CD4-positive, alpha-beta T cell (primary cell): ENCODE measurements around the gene GNA15. TPM values are rescaled to one million over a fixed set of nuclear protein-coding genes. Genes with fewer than 3 reads are reported as not detected.

Experiments
- ATAC-seq: fragments of 200-7000 bp; cut with Tn5 transposase; one replicate; pipeline ENCODE4 v1.10.0; 2022; ENCODE audit warnings: mild to moderate bottlenecking; ENCODE audit not compliant: poor library complexity
- CTCF ChIA-PET: fragments of 350-600 bp; sonication (Branson Sonifier 250); formaldehyde crosslinking; loops from one replicate; lab custom pipeline; 2021; ENCODE audit warnings: antibody characterized with exemption, inconsistent platforms; lab: Charles Lee
- POLR2A ChIA-PET: fragments of 350-600 bp; sonication (Branson Sonifier 250); formaldehyde crosslinking; loops from one replicate; lab custom pipeline; 2021; ENCODE audit warnings: antibody characterized with exemption, inconsistent platforms; lab: Charles Lee
- DNase-seq, 14 experiments: peaks; one replicate each; pipeline ENCODE4 v3.0.0-alpha.2; 2013 to 2020; ENCODE audit warnings: mixed read lengths in 2 of 14
- H3K27ac ChIP-seq, 2 donors: one replicate each; pipeline versions ENCODE4 v1.5.1 to v1.7.0; 2013; ENCODE audit warnings: low read length in 2 of 2, low read depth in 1 of 2, mild to moderate bottlenecking in 1 of 2
- H3K27me3 ChIP-seq, 2 experiments: 1 replicate in 1 of 2; 2 replicates in 1 of 2; pipeline versions ENCODE4 v1.6.1 to v1.7.0; 2013; ENCODE audit warnings: low read length in 2 of 2, control low read depth in 1 of 2, mild to moderate bottlenecking in 1 of 2, moderate library complexity in 1 of 2; ENCODE audit not compliant: insufficient read depth in 2 of 2, control insufficient read depth in 1 of 2
- H3K36me3 ChIP-seq: one replicate; pipeline ENCODE4 v1.6.1; 2013; ENCODE audit warnings: low read length, control low read depth; ENCODE audit not compliant: insufficient read depth
- H3K4me1 ChIP-seq: one replicate; pipeline ENCODE4 v1.6.1; 2013; ENCODE audit warnings: low read length, control low read depth; ENCODE audit not compliant: insufficient read depth
- H3K4me3 ChIP-seq: one replicate; pipeline ENCODE4 v1.5.1; 2013; ENCODE audit warnings: mild to moderate bottlenecking, low read length, moderate library complexity
- H3K9me3 ChIP-seq, 2 experiments: 1 replicate in 1 of 2; 2 replicates in 1 of 2; pipeline versions ENCODE4 v1.6.1 to v1.7.0; 2013; ENCODE audit warnings: low read length in 2 of 2, mild to moderate bottlenecking in 2 of 2, control low read depth in 1 of 2, moderate library complexity in 1 of 2; ENCODE audit not compliant: control insufficient read depth in 1 of 2, insufficient read depth in 1 of 2
- H3K27ac Mint-ChIP-seq: one replicate; pipeline ENCODE4 v1.8.0; 2020; ENCODE audit warnings: mixed read lengths
- H3K27me3 Mint-ChIP-seq: one replicate; pipeline ENCODE4 v1.8.0; 2021; ENCODE audit warnings: mixed read lengths
- H3K36me3 Mint-ChIP-seq: one replicate; pipeline ENCODE4 v1.8.0; 2021; ENCODE audit warnings: low read depth, mixed read lengths
- H3K4me1 Mint-ChIP-seq: one replicate; pipeline ENCODE4 v1.8.0; 2021; ENCODE audit warnings: low read depth, mixed read lengths
- H3K4me3 Mint-ChIP-seq: one replicate; pipeline ENCODE4 v1.8.0; 2020; ENCODE audit warnings: mild to moderate bottlenecking, mixed read lengths
- H3K9me3 Mint-ChIP-seq: one replicate; pipeline ENCODE4 v1.8.0; 2020; ENCODE audit warnings: mixed read lengths
- CTCF ChIP-seq: fragments of 200-600 bp; IDR thresholded peaks from one replicate; pipeline ENCODE4 v1.8.0; 2022; ENCODE audit warnings: antibody characterized with exemption, mild to moderate bottlenecking
- intact Hi-C, 2 experiments: fragments of 100-400 bp; cut with DNase I in 1 of 2; cut with micrococcal nuclease in 1 of 2; formaldehyde crosslinking; loops; one replicate each; pipeline versions ENCODE4 v1.15.1 to v1.9.0; 2023 to 2025; cut with DNase I, micrococcal nuclease
- total RNA-seq, 174 experiments: library from RNA in 2 of 174; stranded (reverse) in 2 of 174; gene quantifications; one replicate each; pipeline ENCODE4 v1.2.3 and lab custom pipeline; 2021 to 2026

The GNA15 gene
- total RNA-seq, 2 experiments from 2014 or later = 12.1 to 14.9 TPM

- H3K4me3 ChIP-seq = peak overlapping the region; percentile 34
- Mint-ChIP-seq H3K27ac (peak overlapping the region; percentile 86), H3K27me3 (peaks cover 18% of the 10 kb centered on the region), H3K4me1 (peaks cover 32% of the 10 kb centered on the region), H3K9me3 (no peaks in the 10 kb centered on the region), H3K4me3 (peak overlapping the region; percentile 94), H3K36me3 (no peaks in the 10 kb centered on the region)
- H3K27ac ChIP-seq = no peak overlapping the region
- no peak for ATAC-seq
- ChIA-PET CTCF (interaction anchor here (1.0 to 2.2 kb wide), 2 partner anchors 9 to 20 kb away, joined by 3 to 8 read pairs; no protein-coding TSS in a partner anchor), POLR2A (interaction anchor here (1.0 to 1.1 kb wide), 2 partner anchors 59 to 145 kb away, joined by 3 to 4 read pairs; no protein-coding TSS in a partner anchor)
- peaks cover 44% of the 10 kb centered on the region for H3K4me1 ChIP-seq
- intact Hi-C loops = no loop called here
- no peak for TF ChIP-seq CTCF
- no peaks in the 10 kb centered on the region for H3K9me3 ChIP-seq
- H3K36me3 ChIP-seq = no peaks in the 10 kb centered on the region
- peak in 6 of 14 experiments; percentile 16 to 69 (median 38) for DNase-seq
- H3K27me3 ChIP-seq = peaks cover 3 to 28% of the 10 kb centered on the region in 2 experiments
Measured at GRCh38 chr19:3094601-3095440, 41.0 kb upstream of the GNA15 start.

- Mint-ChIP-seq H3K4me1 (peaks cover 32% of the 10 kb centered on the region), H3K27ac (peak overlapping the region; percentile 86), H3K4me3 (peak overlapping the region; percentile 94), H3K9me3 (no peaks in the 10 kb centered on the region), H3K36me3 (no peaks in the 10 kb centered on the region), H3K27me3 (peaks cover 18% of the 10 kb centered on the region)
- H3K4me1 ChIP-seq = peaks cover 47% of the 10 kb centered on the region
- H3K36me3 ChIP-seq = no peaks in the 10 kb centered on the region
- intact Hi-C loops = no loop called here
- no peak for TF ChIP-seq CTCF
- no peak overlapping the region for H3K27ac ChIP-seq
- peak overlapping the region; percentile 34 for H3K4me3 ChIP-seq
- ChIA-PET CTCF (interaction anchor here (0.6 to 2.2 kb wide), 4 partner anchors 8 to 133 kb away, joined by 3 to 8 read pairs (median 4); no protein-coding TSS in a partner anchor), POLR2A (interaction anchor here (0.5 to 1.1 kb wide), 2 partner anchors 34 to 145 kb away, joined by 3 to 4 read pairs; partner anchors contain the start of gene TLE5)
- H3K9me3 ChIP-seq = no peaks in the 10 kb centered on the region
- DNase-seq (peak; percentile 21 to 90 (median 64)), ATAC-seq (peak; percentile 87)
- H3K27me3 ChIP-seq = peaks cover 3 to 32% of the 10 kb centered on the region in 2 experiments
Measured at GRCh38 chr19:3095441-3096191, 40.2 kb upstream of the GNA15 start.

- H3K4me1 Mint-ChIP-seq = peaks cover 32% of the 10 kb centered on the region
- H3K27me3 ChIP-seq = peaks cover 3 to 32% of the 10 kb centered on the region in 2 experiments
- H3K27me3 Mint-ChIP-seq = peaks cover 18% of the 10 kb centered on the region
- ATAC-seq (peak; percentile 7), DNase-seq (peak in 1 of 14 experiments; percentile 26)
- intact Hi-C loops = no loop called here
- no peaks in the 10 kb centered on the region for H3K9me3 ChIP-seq
- TF ChIP-seq CTCF = no peak
- ChIA-PET CTCF (interaction anchor here (0.9 to 2.2 kb wide), 4 partner anchors 7 to 146 kb away, joined by 3 to 8 read pairs (median 4); no protein-coding TSS in a partner anchor), POLR2A (interaction anchor here (0.5 to 1.1 kb wide), 3 partner anchors 34 to 146 kb away, joined by 3 to 4 read pairs (median 3); partner anchors contain the start of gene TLE5)
- H3K36me3 ChIP-seq = no peaks in the 10 kb centered on the region
- peaks cover 47% of the 10 kb centered on the region for H3K4me1 ChIP-seq
- H3K27ac Mint-ChIP-seq = peak overlapping the region; percentile 86
- no peaks in the 10 kb centered on the region for H3K36me3 Mint-ChIP-seq
- H3K4me3 Mint-ChIP-seq = peak overlapping the region; percentile 94
- no peaks in the 10 kb centered on the region for H3K9me3 Mint-ChIP-seq
- H3K27ac ChIP-seq = no peak overlapping the region
- H3K4me3 ChIP-seq = no peak overlapping the region
Measured at GRCh38 chr19:3096267-3096901, 39.4 kb upstream of the GNA15 start.
